Glomerular visceral epithelial cell (primary cell): ENCODE measurements around the gene NDNF.

Experiments
- DNase-seq: peaks from one replicate; pipeline ENCODE4 v3.0.0-alpha.2; 2016; ENCODE audit errors: extremely low spot score

NDNF gene, protein sequence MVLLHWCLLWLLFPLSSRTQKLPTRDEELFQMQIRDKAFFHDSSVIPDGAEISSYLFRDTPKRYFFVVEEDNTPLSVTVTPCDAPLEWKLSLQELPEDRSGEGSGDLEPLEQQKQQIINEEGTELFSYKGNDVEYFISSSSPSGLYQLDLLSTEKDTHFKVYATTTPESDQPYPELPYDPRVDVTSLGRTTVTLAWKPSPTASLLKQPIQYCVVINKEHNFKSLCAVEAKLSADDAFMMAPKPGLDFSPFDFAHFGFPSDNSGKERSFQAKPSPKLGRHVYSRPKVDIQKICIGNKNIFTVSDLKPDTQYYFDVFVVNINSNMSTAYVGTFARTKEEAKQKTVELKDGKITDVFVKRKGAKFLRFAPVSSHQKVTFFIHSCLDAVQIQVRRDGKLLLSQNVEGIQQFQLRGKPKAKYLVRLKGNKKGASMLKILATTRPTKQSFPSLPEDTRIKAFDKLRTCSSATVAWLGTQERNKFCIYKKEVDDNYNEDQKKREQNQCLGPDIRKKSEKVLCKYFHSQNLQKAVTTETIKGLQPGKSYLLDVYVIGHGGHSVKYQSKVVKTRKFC

DNA sequence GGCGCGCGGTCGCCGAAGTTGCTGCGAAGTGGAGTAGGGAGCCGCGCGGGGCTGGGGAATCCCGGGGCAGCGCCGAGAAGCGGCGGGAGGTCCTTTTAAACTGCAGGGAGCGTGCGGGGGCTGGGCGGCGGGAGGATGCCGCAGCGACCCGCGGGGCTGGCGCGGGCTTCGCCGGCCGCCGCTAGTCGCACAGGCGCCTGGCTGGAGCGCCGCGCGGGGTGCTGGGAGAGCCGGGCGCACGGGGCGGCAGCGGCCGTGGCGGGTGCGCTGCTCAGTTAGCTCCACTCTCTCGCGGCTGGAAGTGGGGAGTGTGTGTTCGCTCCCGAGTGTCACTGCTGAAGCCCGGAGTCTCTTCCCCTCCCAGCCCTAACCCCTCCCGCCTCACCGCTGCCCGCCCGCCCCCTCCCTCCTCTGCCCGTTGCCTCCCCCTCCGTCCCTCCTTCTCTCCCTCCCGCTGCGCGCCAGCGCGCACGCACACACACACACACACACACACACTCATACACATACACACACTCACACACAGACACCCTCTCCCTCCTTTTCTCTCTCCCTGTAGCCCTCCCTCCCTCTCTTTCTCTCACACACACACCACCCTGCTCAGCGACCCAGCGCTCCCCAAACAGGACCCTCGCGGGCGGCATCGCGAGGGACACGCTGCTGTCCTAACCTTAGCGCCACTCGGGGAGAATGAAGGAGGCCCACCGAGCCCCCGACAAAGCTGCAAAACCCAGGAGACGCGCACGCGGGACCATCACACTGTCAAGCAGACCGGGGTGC lies at the start of gene NDNF:
Gene NDNF (minus strand): TSS at position 312 of the 780 bp plus-strand sequence. CDS start 26,698 bp downstream, outside the sequence.
- DNase-seq = peak; percentile 40

DNA sequence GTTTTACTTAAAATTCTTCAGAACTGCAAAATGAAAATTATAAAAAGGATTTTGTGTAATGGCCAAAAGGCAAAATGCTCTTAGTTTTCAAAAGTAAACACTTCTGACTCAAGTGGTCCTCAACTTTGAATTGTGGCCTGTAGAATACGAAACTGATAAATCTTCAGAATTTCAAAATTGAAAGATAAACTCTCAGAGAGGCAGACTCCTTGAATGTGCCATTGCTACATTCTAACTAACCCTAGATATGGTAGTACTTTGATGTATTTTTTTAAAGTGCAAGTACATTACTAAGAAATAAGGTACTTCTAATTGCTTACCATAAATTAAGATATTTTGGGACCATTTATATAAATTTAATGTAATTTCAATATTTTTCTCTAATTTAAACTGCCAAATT lies 47.4 kb upstream of the NDNF start:
- no peak for DNase-seq

DNA sequence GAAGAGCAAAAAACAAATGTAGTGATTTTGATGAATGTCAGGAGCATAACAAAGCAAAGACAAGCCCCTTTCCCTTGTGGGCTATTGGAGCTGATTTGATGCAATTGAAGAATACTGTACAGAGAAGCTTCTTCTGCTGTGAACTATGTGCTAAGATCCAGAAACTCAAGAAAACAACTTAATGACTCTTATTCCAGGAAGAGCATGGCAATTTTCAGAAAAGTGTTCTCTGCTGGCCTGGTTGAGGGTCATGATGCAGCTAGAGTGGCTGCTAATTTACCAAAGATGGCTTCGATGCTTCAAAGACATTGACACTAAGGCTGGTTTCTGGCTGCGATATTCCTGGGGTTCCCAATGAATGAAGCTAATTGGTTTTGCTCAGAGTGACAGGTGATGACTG lies 46.0 kb upstream of the NDNF start:
- no peak for DNase-seq

DNA sequence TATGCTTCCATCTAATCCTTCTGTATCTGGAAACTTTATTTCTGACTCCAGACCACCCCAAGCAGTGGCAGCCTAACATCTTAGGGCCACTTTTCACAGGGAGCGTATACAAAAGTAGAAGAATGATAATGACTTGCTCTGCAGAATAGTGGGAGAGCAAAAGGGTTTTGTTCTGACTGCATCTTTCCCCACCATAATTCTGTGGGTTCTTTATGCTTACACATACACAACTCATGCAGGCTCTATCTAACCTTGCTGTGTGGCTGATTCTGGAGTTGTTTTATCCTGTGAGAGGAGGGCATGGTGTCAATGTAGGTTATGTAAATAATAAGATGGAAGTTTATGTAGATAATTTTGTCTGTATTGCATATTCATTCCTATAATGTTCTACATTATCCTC lies 42.4 kb upstream of the NDNF start:
- no peak for DNase-seq

DNA sequence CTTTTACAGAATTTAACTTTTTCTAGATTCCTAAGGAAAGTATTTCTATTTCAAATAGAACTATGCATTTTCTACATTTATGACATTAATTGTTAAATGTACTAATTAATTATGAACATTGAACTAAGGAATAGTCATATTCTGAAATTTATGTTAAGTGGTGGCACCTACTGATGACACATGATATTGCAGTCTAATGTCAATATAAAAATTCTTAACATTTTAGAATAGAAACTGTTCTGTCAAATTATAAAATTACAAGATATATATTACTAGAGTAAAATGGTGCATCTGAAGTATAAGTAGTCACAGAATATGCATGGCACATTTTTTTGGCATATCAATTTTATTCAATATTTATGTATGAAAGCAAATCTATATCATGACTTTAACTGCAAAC lies 40.2 kb upstream of the NDNF start:
- no peak for DNase-seq

DNA sequence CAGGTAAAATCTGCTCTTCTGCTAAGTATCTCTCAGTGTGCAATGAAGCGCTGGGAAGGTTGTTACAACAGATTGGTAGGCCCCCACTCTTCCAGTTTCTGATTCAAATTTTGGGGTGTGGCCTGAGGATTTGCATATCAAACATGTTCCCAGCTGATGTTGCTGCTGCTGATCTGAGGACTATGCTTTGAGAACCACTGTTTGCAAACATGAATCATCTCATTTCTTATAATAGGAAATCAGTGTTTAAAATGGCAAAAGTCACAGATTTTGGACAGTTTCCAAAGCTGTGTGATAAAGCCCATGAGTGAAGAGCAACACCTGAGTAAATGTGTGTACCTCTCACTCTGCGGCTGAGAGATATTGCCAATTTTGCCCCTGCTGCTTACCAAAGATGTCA lies 36.2 kb upstream of the NDNF start:
- no peak for DNase-seq

DNA sequence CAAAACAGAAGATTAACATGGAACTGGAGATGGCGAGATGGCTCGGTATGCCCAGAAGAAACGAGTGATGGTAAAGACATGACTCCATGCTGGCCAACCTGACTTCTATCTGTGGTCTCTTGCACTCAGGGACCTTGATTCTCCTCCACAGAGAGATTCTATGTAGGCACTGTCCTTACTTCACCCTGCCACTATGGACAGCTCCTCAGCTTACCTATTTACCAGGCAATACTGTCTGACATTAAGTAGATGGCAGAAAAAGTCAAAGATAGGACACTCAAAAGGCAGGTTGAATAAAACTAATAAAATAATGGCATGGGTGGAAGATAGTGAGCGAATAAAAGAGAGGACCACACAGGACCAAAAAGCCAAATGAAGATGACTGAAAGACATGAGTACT lies 35.2 kb upstream of the NDNF start:
- no peak for DNase-seq

DNA sequence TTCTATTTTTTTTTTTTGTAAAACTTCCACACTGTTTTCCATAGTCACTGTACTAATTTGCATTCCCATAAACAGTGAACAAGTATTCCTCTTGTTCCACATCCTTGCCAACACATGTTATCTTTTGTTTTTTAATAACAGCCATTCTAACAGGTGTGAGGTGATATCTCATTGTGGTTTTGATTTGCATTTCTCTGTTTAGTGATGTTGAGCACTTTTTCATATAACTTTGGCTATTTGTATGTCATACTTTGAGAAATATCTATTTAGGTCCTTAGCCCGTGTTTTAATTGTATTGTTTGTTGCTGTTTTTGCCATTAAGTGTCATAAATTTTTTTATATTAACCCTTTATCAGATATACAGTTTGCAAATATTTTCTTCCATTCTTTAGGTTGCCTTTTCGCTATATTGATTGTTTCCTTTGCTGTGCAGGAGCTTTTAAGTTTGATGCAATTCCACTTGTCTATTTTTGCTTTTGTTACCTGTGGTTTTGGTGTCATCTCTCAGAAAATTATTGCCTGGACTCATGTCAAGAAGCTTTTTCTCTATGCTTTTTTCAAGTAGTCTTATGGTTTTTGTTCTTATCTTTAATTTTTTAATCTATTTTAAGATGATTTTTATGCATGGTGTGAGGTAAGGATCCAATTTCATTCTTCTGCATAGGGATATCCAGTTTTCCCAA lies 27.9 kb upstream of the NDNF start:
- no peak for DNase-seq

DNA sequence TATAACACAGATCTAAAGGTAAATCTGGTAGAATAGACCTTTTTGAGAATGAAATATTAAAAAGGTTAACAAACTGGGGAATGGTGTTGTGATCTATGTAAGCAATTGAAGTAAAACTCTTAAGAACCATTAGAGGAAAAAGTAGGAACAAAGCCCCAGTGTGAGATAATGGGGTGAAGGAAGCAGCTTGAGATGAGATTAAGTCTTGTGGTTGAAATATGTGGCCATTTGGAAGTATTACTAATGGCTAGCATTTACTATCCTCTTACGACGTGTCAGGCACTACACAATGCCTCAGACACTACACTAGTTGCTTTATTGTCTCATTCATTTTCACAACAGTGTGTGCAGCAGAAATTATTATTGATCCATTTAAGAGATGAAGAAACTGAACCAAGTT lies 25.9 kb upstream of the NDNF start:
- DNase-seq = no peak

DNA sequence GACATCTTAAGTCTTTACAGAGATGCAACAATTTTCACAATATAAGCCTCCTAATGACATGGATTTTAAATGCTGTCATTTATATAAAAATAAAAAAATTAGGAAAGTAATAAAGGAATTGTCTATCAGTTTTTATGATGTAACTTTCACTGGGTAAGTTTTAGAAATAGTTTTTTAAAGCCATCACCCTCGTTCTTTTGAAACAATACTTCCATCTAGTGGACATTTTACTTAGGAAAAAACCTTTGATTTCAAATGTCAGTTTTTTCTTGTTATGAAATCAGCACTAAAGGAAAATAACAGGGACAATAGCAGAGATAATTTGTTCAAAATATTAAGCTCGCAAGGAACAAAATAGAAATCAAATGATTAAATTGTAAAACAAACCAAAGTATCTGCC lies 24.3 kb upstream of the NDNF start:
- peak; percentile 15 for DNase-seq

DNA sequence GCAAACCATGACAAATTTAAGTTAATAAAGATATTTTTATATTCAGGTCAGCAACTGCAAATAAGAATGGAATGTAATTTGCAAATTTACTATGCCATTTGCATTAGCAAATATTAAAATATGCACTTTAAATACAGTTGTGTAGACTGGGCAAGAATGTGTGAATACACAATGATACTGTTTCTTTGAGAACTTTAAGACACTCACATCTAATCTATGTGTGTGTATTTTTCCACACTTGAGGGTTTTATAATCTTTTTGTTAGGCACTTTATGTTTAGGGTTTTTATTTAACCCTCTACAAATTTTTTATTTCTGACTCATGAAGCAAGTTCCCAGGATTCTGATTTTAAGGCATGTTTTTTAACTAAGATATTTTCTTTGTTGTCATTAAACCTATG lies 23.9 kb upstream of the NDNF start:
- no peak for DNase-seq

DNA sequence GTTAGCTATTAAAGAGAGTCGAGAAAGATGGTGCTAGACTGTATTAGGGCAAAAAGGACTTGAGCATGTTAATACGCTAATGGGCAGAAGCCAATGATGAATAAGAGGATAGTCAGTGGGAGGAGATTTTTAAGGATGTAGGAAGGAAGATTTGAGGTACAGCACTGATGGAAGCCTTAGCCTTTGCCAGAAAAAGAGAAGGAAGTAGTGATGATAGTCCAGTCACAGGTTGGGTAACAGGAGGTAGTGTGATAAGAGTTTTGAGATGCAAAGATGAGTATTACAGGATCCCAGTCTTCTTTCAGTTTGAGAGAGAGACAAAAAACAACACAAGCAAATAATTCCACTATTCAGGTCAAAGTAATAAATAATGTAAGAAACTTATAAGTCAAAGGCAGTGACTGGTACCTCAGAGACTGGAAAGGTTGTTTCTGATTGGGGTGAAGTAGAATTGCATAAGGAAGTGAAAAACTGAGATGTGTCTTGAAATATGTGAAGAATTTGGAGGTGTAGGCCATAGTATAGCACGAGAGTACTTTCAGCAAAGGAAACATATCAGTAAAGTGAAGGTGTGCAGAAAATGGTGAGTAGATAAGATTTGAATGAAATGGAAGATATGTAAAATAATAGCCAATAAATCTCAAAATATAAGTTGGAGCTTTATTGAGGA lies 22.1 kb upstream of the NDNF start:
- DNase-seq = no peak

DNA sequence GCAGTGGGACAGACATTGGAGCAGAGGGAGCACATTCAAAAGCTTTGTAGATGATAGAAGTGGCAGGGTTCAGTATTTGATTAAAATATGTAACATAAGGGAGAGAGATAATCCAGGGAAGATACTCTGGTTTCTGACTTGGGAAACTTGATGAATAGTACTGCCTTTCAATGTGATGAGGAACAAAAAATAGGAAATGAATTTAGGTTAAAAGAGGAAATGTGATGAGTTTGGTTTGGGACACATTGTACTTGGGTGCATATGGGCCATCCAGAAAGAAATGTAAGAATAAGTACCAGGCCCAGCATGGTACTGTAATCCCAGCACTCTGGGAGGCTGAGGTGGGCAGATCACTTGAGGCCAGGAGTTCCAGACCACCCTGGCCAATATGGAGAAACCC lies 20.9 kb upstream of the NDNF start:
- no peak for DNase-seq

DNA sequence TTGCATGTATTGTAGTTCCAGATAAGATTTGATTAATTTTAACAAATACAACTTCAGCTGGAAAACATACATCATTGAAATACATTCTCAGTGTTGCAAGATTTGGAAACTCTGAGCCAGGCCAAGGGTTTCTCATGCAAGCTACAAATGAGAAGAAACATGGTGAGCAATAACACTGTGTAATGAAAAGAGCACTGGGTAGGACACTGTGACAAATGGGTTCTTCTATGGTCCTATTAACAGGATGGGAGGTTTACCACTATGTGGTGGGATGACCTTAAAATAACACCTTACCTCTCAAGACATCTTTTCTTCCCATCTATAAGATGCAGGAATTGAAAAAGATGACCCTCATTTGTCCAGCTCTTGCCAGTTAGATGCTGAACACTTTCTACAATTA lies 19.6 kb upstream of the NDNF start:
- DNase-seq = no peak

DNA sequence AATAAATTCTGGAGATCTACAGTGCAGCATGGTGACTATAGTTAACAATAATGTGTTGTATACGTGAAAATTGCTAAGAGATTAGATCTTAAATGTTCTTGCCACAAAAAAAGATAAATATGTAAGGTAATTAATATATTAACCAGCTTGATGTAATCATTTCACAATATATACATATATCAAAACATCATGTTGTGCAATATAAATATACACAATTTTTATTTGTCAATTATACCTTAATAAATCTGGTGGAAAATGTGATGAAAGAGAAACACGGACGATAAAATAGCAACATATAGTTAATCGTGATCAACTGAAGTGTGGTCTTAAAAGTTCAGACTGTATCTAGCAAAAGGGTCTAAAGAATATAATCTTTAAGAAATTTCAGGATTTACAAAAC lies 16.5 kb upstream of the NDNF start:
- DNase-seq = no peak

DNA sequence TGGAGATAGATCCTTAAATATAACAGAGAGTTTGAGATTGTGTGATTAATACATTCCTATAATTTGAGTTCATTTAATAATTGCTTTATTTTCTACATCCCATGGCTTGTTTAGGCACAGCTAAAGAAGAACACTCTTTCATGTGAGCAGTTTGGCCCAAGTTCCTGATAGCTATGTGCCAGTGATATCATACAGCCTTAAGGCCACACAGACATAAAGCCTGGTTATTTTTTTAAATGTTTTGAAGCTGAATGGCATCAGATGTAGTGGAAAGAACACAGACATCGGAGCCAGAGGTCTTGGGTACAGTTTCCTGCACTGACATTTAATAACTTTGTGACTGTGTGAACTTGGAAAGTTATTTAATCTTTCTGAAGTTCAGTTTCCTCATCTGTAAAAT lies 7.0 kb upstream of the NDNF start:
- no peak for DNase-seq

DNA sequence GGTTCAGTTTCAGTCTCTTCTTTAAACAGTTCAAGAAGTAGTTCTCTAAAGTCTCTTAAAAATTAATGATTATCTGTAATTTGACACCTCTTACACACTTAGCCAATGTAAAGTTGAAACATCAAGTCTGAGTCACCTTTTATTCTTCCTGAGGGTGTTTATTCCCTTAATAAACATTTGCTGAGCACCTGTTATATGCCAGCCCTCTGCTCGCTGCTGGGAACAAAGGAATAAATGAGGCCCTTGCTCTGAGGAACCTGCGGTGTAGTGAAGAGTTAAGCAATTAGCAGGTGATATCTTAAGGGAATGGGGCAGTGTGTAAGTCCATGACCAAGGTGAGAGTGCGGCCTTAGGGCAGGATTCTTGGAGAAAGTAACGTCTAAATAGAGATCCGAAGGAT lies 5.2 kb upstream of the NDNF start:
- DNase-seq = no peak

DNA sequence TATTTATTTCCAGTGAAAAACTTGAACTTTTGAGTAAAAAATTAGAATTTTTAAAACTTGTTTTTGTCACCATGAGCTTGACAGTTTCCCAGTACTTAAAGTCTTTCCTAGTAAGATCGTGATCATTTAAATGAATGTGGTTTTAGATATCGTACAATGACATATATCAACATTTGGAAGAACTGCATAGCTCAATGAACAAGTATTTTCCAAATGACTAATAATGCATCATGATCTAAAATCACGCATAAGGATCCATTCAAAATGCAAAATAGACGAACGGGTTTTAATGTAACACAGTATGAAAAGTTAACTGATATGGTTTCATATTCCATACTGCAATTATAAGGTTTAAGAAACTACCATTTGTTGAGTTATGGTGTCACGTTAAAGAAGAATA lies 4.1 kb upstream of the NDNF start:
- DNase-seq = no peak

DNA sequence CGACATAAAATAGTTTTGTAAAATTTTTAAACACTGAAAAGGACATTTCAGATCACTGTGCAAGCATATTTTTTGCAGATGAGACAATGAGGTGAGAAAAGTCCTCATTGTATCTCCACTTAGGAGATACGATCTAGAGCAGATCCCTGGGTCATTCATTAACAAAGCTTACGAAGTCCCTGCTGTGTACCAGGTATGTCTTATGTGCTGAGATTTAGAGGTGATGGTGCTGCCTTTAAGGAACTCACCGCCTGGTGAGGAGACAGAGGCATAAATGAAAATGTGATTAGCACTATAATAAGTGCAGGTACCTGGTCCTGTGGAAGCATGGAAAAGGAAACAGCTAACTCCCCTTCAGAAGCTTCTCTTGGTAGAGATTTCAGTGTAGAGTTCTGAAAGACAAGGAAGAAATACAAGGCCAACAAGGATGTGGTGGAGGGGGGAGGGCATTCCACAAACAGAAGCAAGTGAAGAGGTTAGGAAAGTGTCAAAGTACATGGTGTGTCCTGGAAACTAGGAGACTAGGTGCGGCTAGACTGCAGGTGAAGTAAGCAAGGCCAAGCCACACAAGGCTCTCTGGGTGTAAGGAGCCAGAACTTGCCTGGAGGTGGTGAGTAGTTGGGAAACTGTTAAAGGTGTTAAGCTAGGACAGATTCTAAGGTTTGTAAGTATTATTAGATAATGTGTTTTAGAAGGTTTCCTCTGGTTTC lies 1.5 kb upstream of the NDNF start:
- DNase-seq = no peak

DNA sequence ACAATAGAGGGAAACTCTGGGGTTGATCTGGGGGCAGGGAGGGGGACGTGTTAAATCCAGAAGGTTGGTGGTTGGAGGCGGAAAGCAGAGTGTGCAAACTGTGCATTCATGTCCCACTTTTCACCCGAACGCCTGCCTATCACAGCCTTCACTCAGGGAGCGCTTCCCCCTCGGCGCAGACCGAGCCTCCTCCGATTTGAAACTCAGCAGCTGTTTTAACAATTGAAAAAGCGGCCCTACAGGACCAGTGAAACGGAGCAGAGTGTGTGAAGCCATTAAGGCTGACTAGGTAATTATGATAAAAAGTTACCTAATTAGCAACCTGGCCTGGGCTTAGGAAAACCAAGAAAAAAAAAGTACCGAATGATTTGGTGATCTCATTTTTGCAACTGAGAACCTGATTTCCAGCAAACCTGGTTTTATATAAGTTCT lies 685 bp upstream of the NDNF start:
- no peak for DNase-seq

DNA sequence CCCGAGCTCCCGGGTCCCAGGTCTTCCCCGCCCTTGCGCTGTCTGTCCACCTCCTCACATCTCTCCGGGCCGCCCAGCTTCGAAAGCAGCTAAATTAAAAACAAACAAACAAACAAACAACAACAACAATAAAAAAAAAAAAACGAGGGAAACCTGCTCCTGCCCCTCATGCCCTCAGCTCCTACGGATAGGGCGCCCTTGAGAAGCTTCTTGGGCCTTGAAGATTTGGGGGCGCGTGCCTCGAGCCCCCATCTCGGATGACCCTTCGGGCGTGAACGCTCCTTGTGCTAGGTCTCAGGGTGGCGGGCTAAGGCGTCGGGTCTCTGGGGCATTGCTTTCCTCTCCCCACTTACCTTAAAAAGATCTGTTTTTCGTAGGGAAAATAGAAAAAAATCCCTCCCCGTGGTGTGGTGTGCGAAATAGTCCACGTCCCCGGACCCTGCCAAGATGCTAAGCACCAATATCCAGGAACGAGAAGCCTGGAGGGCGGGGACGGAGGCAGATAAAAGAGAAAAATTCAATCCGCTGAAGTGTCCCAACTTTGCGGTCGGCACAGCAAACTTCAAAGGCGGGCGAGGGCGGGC lies 603 bp downstream of the NDNF start:
- no peak for DNase-seq
